Neural progenitor cell (in vitro differentiated cells): ENCODE data around the gene ZNF202. TPM values are rescaled to one million over a fixed set of nuclear protein-coding genes. Genes with fewer than 3 reads are reported as not detected.

Experiments
- DNase-seq: peaks from one replicate; pipeline ENCODE4 v3.0.0-alpha.2; 2016; ENCODE audit warnings: low spot score
- H2AFZ ChIP-seq: fragments of 200-600 bp; sonication (generic); replicated peaks from 2 replicates; pipeline ENCODE4 v1.6.1; 2016; ENCODE audit warnings: antibody characterized with exemption
- H3F3A ChIP-seq: fragments of 200-600 bp; sonication (generic); 2 replicates; pipeline ENCODE4 v1.6.1; 2016; ENCODE audit warnings: antibody characterized with exemption, low read depth
- H3K27ac ChIP-seq: fragments of 200-600 bp; sonication (generic); 2 replicates; pipeline ENCODE4 v1.5.1; 2016; ENCODE audit warnings: mild to moderate bottlenecking
- H3K27me3 ChIP-seq: fragments of 200-600 bp; sonication (generic); 2 replicates; pipeline ENCODE4 v1.6.1; 2016; ENCODE audit warnings: mild to moderate bottlenecking, moderate library complexity
- H3K36me3 ChIP-seq: fragments of 200-600 bp; sonication (generic); 2 replicates; pipeline ENCODE4 v1.5.1; 2016
- H3K4me1 ChIP-seq: fragments of 200-600 bp; sonication (generic); 2 replicates; pipeline ENCODE4 v1.6.1; 2016; ENCODE audit warnings: mixed run types
- H3K4me2 ChIP-seq: fragments of 200-600 bp; sonication (generic); 2 replicates; pipeline ENCODE4 v1.6.1; 2016
- H3K4me3 ChIP-seq: fragments of 200-600 bp; sonication (generic); 2 replicates; pipeline ENCODE4 v1.5.1; 2016
- H3K79me2 ChIP-seq: fragments of 200-600 bp; sonication (generic); 2 replicates; pipeline ENCODE4 v1.6.1; 2016; ENCODE audit warnings: low read depth
- H3K9ac ChIP-seq: fragments of 200-600 bp; sonication (generic); 2 replicates; pipeline ENCODE4 v1.6.1; 2016
- H3K9me3 ChIP-seq: fragments of 200-600 bp; sonication (generic); 2 replicates; pipeline ENCODE4 v1.5.1; 2016; ENCODE audit warnings: low read depth
- H4K20me1 ChIP-seq: fragments of 200-600 bp; sonication (generic); 2 replicates; pipeline ENCODE4 v1.6.1; 2016; ENCODE audit warnings: low read depth
- H3K27ac Mint-ChIP-seq: 3 replicates; pipeline ENCODE4 v1.8.0; 2021; ENCODE audit warnings: mixed read lengths
- H3K27me3 Mint-ChIP-seq: 2 replicates; pipeline ENCODE4 v1.8.0; 2022; ENCODE audit warnings: low read depth, mild to moderate bottlenecking, inconsistent platforms, moderate library complexity, mixed read lengths; ENCODE audit not compliant: insufficient read depth
- H3K36me3 Mint-ChIP-seq: 3 replicates; pipeline ENCODE4 v1.8.0; 2021; ENCODE audit warnings: mixed read lengths
- H3K4me1 Mint-ChIP-seq: 3 replicates; pipeline ENCODE4 v1.8.0; 2021; ENCODE audit warnings: mixed read lengths
- H3K4me3 Mint-ChIP-seq: 3 replicates; pipeline ENCODE4 v1.8.0; 2021; ENCODE audit warnings: mild to moderate bottlenecking, moderate library complexity, mixed read lengths
- H3K9me3 Mint-ChIP-seq: 3 replicates; pipeline ENCODE4 v1.8.0; 2020; ENCODE audit warnings: mixed read lengths
- CTCF ChIP-seq: fragments of 200-600 bp; sonication (generic); IDR thresholded peaks from 2 replicates; pipeline ENCODE4 v1.5.1; 2017; ENCODE audit warnings: antibody characterized with exemption, mild to moderate bottlenecking
- EZH2 ChIP-seq: fragments of 200-600 bp; sonication (generic); IDR thresholded peaks from 2 replicates; pipeline ENCODE4 v1.6.1; 2017; ENCODE audit warnings: antibody characterized with exemption, mild to moderate bottlenecking, moderate library complexity
- EZH2phosphoT487 ChIP-seq: fragments of 200-600 bp; sonication (generic); IDR thresholded peaks from 2 replicates; pipeline ENCODE4 v1.6.1; 2017; ENCODE audit warnings: antibody characterized with exemption
- total RNA-seq: library from RNA; depleted of rRNA; stranded (reverse); fragments of >200 nt; gene quantifications from 2 replicates; pipeline ENCODE4 v1.2.3, GENCODE V29; 2015; ENCODE audit warnings: low replicate concordance

Gene ZNF202
- total RNA-seq, 1 donor from 2014 or later, result 16.4 TPM

GRCh38 chr11:123773026-123773425 lies 31.6 kb upstream of the ZNF202 start:
- no peaks in the 10 kb centered on the region for H3K4me1 Mint-ChIP-seq
- Histone ChIP-seq H3K27me3 (no peaks in the 10 kb centered on the region), H3K36me3 (no peaks in the 10 kb centered on the region), H4K20me1 (no peaks in the 10 kb centered on the region), H3K9ac (no peak overlapping the region), H3K9me3 (no peaks in the 10 kb centered on the region), H3K27ac (no peak overlapping the region), H3K4me3 (no peak overlapping the region), H3K79me2 (no peaks in the 10 kb centered on the region), H3K4me1 (peaks cover 12% of the 10 kb centered on the region), H2AFZ (no peak overlapping the region), H3K4me2 (no peak overlapping the region), H3F3A (peaks cover 22% of the 10 kb centered on the region)
- no peak overlapping the region for H3K4me3 Mint-ChIP-seq
- H3K9me3 Mint-ChIP-seq, result no peaks in the 10 kb centered on the region
- DNase-seq, result no peak
- no peak for TF ChIP-seq EZH2phosphoT487
- no peaks in the 10 kb centered on the region for H3K36me3 Mint-ChIP-seq
- H3K27me3 Mint-ChIP-seq, result no peaks in the 10 kb centered on the region
- no peak overlapping the region for H3K27ac Mint-ChIP-seq

GRCh38 chr11:123771664-123772063 lies 30.2 kb upstream of the ZNF202 start:
- Histone ChIP-seq H3K4me2 (no peak overlapping the region), H3K4me3 (no peak overlapping the region), H3K27me3 (no peaks in the 10 kb centered on the region), H3K9ac (no peak overlapping the region), H3K27ac (no peak overlapping the region), H3K4me1 (peaks cover 12% of the 10 kb centered on the region), H4K20me1 (no peaks in the 10 kb centered on the region), H3K9me3 (no peaks in the 10 kb centered on the region), H3K79me2 (no peaks in the 10 kb centered on the region), H3K36me3 (no peaks in the 10 kb centered on the region), H2AFZ (peak overlapping the region; percentile 50), H3F3A (peaks cover 22% of the 10 kb centered on the region)
- Mint-ChIP-seq H3K9me3 (no peaks in the 10 kb centered on the region), H3K4me3 (no peak overlapping the region), H3K36me3 (no peaks in the 10 kb centered on the region), H3K27me3 (no peaks in the 10 kb centered on the region), H3K4me1 (no peaks in the 10 kb centered on the region), H3K27ac (no peak overlapping the region)
- no peak for DNase-seq
- TF ChIP-seq EZH2 (no peak), CTCF (no peak), EZH2phosphoT487 (no peak)

- no peak for TF ChIP-seq EZH2
- TF ChIP-seq EZH2phosphoT487, result no peak
- TF ChIP-seq CTCF, result no peak
These were observed 29.3 kb upstream of the ZNF202 start for GRCh38 chr11:123770712-123771111.

GRCh38 chr11:123765601-123766000 lies 24.1 kb upstream of the ZNF202 start:
- H3K4me1 Mint-ChIP-seq, result no peaks in the 10 kb centered on the region

More at GRCh38 chr11:123770712-123771111, 29.3 kb upstream of the ZNF202 start:
- H3K79me2 ChIP-seq, result no peaks in the 10 kb centered on the region
- no peak for DNase-seq
- no peaks in the 10 kb centered on the region for H3K27me3 Mint-ChIP-seq
- H2AFZ ChIP-seq, result no peak overlapping the region
- H3K27ac ChIP-seq, result no peak overlapping the region
- H3K27ac Mint-ChIP-seq, result no peak overlapping the region
- H4K20me1 ChIP-seq, result no peaks in the 10 kb centered on the region
- H3K27me3 ChIP-seq, result no peaks in the 10 kb centered on the region
- peaks cover 13% of the 10 kb centered on the region for H3F3A ChIP-seq
- H3K4me1 Mint-ChIP-seq, result no peaks in the 10 kb centered on the region
- H3K4me1 ChIP-seq, result peaks cover 6% of the 10 kb centered on the region
- no peaks in the 10 kb centered on the region for H3K9me3 Mint-ChIP-seq
- H3K36me3 ChIP-seq, result no peaks in the 10 kb centered on the region
- H3K9ac ChIP-seq, result no peak overlapping the region
- no peak overlapping the region for H3K4me2 ChIP-seq
- H3K9me3 ChIP-seq, result no peaks in the 10 kb centered on the region
- H3K4me3 Mint-ChIP-seq, result no peak overlapping the region
- H3K4me3 ChIP-seq, result no peak overlapping the region
- no peaks in the 10 kb centered on the region for H3K36me3 Mint-ChIP-seq

More at GRCh38 chr11:123765601-123766000, 24.1 kb upstream of the ZNF202 start:
- no peak overlapping the region for H2AFZ ChIP-seq
- peaks cover 9% of the 10 kb centered on the region for H3K9me3 ChIP-seq
- no peak overlapping the region for H3K9ac ChIP-seq
- H3K4me3 ChIP-seq, result no peak overlapping the region
- no peak overlapping the region for H3K27ac ChIP-seq
- H4K20me1 ChIP-seq, result no peaks in the 10 kb centered on the region
- Mint-ChIP-seq H3K27ac (no peak overlapping the region), H3K4me3 (no peak overlapping the region), H3K27me3 (peaks cover 2% of the 10 kb centered on the region), H3K9me3 (peaks cover 10% of the 10 kb centered on the region), H3K36me3 (no peaks in the 10 kb centered on the region)
- DNase-seq, result no peak
- TF ChIP-seq EZH2phosphoT487 (no peak), EZH2 (no peak), CTCF (no peak)
- H3K4me1 ChIP-seq, result no peaks in the 10 kb centered on the region
- no peaks in the 10 kb centered on the region for H3K36me3 ChIP-seq
- no peak overlapping the region for H3K4me2 ChIP-seq
- no peaks in the 10 kb centered on the region for H3K79me2 ChIP-seq
- no peaks in the 10 kb centered on the region for H3K27me3 ChIP-seq
- no peaks in the 10 kb centered on the region for H3F3A ChIP-seq
